HL-60 (cell line): ENCODE results near the gene DZANK1.
A peak's percentile ranks its signal among the peaks of the same experiment; 100 is the strongest.

Source experiments
- DNase-seq, 2 experiments: peaks; one replicate each; pipeline ENCODE4 v3.0.0-alpha.2; 2010 to 2020; ENCODE audit warnings: low read depth in 1 of 2, low spot score in 1 of 2
- H3K27ac ChIP-seq: fragments of 250-450 bp; sonication (Bioruptor Pico); replicated peaks from 2 replicates; pipeline ENCODE4 v1.5.1; 2020; ENCODE audit warnings: mild to moderate bottlenecking, moderate library complexity
- H3K27me3 ChIP-seq: fragments of 250-450 bp; sonication (Bioruptor Pico); 2 replicates; pipeline ENCODE4 v1.5.1; 2021; ENCODE audit warnings: mild to moderate bottlenecking, moderate library complexity; ENCODE audit not compliant: insufficient read depth, poor library complexity, severe bottlenecking
- H3K4me3 ChIP-seq: replicated peaks from 2 replicates; pipeline ENCODE4 v1.5.1; 2011; ENCODE audit warnings: mild to moderate bottlenecking, control low read depth, low read length; ENCODE audit not compliant: insufficient read depth
- GABPA ChIP-seq: IDR thresholded peaks from 2 replicates; pipeline ENCODE4 v1.6.1; 2012; ENCODE audit warnings: low read depth
- POLR2AphosphoS5 ChIP-seq: IDR thresholded peaks from 2 replicates; pipeline ENCODE4 v1.6.1; 2012; ENCODE audit warnings: low read depth
- REST ChIP-seq: IDR thresholded peaks from 2 replicates; pipeline ENCODE4 v1.6.1; 2012; ENCODE audit warnings: low read depth; ENCODE audit not compliant: insufficient replicate concordance
- SPI1 ChIP-seq: IDR thresholded peaks from 2 replicates; pipeline ENCODE4 v1.6.1; 2012; ENCODE audit warnings: low read depth, mild to moderate bottlenecking, borderline replicate concordance
- TF ChIP-seq, protein P1 (sequence below): IDR thresholded peaks from one replicate; pipeline ENCODE4 v1.5.1; 2011; ENCODE audit warnings: low read length, control low read depth, inconsistent platforms; ENCODE audit not compliant: insufficient read depth

The DZANK1 gene

GRCh38 chr20:18513208-18513607, 46.4 kb upstream of the DZANK1 start:
- Histone ChIP-seq H3K27ac (no peak overlapping the region), H3K4me3 (no peak overlapping the region), H3K27me3 (no peaks in the 10 kb centered on the region)
- DNase-seq: peak; percentile 18 to 40
- TF ChIP-seq POLR2AphosphoS5: no peak
- TF ChIP-seq SPI1: no peak
- TF ChIP-seq, protein P1, sequence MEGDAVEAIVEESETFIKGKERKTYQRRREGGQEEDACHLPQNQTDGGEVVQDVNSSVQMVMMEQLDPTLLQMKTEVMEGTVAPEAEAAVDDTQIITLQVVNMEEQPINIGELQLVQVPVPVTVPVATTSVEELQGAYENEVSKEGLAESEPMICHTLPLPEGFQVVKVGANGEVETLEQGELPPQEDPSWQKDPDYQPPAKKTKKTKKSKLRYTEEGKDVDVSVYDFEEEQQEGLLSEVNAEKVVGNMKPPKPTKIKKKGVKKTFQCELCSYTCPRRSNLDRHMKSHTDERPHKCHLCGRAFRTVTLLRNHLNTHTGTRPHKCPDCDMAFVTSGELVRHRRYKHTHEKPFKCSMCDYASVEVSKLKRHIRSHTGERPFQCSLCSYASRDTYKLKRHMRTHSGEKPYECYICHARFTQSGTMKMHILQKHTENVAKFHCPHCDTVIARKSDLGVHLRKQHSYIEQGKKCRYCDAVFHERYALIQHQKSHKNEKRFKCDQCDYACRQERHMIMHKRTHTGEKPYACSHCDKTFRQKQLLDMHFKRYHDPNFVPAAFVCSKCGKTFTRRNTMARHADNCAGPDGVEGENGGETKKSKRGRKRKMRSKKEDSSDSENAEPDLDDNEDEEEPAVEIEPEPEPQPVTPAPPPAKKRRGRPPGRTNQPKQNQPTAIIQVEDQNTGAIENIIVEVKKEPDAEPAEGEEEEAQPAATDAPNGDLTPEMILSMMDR: no peak
- no peak for TF ChIP-seq GABPA
- TF ChIP-seq REST: no peak

- peak overlapping the region; percentile 48 for H3K27ac ChIP-seq
- TF ChIP-seq SPI1 (peak; percentile 96), POLR2AphosphoS5 (no peak)
- TF ChIP-seq, protein P1: no peak
- peak in 1 of 2 experiments; percentile 59 for DNase-seq
- H3K4me3 ChIP-seq: no peak overlapping the region
- no peaks in the 10 kb centered on the region for H3K27me3 ChIP-seq
Observed at GRCh38 chr20:18511571-18511970, 44.7 kb upstream of the DZANK1 start.

DNA sequence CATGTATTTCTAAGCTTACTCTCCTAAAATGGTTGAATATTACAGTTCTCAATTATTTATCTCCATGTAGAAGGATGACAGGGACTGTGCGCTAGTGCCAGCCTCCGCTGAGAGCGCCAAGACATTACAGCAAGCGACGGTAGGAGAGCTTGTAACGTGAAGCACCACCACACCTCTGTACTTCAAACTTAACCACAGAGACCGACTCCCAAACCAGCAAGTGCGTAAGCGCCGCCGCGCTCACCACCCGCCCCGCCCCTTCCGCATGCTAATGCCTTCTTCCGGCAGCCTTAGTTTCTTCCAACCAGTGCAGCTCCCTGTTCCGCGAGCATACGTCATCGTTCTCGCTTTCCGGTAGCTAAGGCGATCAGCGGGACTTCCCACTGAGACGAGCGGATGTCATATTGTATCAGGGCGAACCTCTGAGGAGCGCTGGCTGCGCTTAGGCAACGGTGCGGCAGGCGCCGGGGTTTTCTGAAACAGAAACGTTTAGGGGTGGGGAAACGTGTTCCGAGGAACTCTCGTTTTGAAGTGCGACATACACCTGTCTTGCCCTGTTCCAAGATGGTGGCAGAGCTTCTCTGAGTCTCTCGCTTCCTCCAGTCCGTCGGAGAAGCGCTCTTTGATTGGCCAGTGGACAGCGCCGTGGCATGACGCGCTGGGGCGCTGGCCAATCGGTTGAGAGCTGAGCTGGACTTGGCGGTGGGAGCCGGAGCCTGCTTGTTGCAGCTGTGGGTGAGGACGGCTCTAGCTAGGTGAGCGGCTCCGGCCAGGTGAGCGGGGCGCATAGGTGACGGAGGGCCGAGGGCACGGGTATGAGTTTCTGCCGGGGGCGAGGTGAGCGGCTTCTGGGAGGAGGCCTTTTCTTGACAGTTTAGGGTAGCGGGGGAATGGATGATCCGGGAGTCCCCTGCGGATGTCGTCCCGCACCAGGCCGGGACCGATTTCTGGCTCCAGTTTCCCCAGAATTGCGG, 40.7 kb upstream of the DZANK1 start, which contains the start of gene SEC23B:
Gene SEC23B (plus strand): TSS at position 723 of the 974 bp plus-strand sequence. CDS start 2,896 bp downstream, outside the sequence.
- no peaks in the 10 kb centered on the region for H3K27me3 ChIP-seq
- peak within 1 kb of the TSS; percentile 95 for H3K4me3 ChIP-seq
- peak within 1 kb of the TSS; percentile 95 for H3K27ac ChIP-seq
- peak; percentile 96 to 98 for DNase-seq
- TF ChIP-seq REST (peak; percentile 59), SPI1 (no peak), GABPA (peak; percentile 73), POLR2AphosphoS5 (peak; percentile 84; the same call in 1 of the 2 replicates)

DNA sequence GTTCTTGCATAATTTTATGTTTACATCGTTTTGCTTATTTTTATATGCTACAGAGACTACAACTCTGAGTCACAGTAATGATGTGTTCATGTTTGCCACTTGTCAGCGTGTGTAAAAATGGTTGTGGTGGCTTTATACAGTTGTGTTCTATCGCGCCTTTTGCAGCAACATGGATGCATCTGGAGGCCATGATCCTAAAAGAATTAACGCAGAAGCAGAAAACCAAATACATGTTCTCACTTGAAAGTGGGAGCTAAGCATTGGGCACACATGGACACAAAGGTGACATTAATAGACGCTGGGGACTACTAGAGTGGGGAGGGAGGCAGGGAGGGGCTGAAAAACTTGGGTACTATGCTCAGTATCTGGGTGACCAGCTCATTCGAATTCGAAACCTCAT, 39.9 kb upstream of the DZANK1 start:
- TF ChIP-seq POLR2AphosphoS5: no peak
- TF ChIP-seq REST: no peak
- TF ChIP-seq SPI1: no peak
- TF ChIP-seq, protein P1: no peak
- no peak for TF ChIP-seq GABPA
- DNase-seq: peak in 1 of 2 experiments; percentile 38
- no peaks in the 10 kb centered on the region for H3K27me3 ChIP-seq
- H3K4me3 ChIP-seq: peak overlapping the region; percentile 95
- H3K27ac ChIP-seq: peak overlapping the region; percentile 95
